ENCODE results near the gene ACOT7. TPM values are rescaled to one million over a fixed set of nuclear protein-coding genes. Genes with fewer than 3 reads are reported as not detected.

Gene ACOT7
- total and polyA plus RNA-seq, 2 of the 13 experiments (the other 11 are each of a cell fraction or from before 2014, with no cell fraction given): 33.0 to 55.8 TPM

- TF ChIP-seq PATZ1 (CRISPR knock-in tag; IDR thresholded peaks at IDR 0.05): peak; percentile 66; the same call in 1 of the 2 replicates
- peak; percentile 24 for TF ChIP-seq RBM39 (IDR thresholded peaks at IDR 0.05; ENCODE audit: low read depth, low read length, poor library complexity, severe bottlenecking)
- no peak for TF ChIP-seq ZNF781 (CRISPR knock-in tag; IDR thresholded peaks at IDR 0.05; ENCODE audit: borderline replicate concordance, not compliant biosample characterization)
- no peak for TF ChIP-seq ZBTB25 (CRISPR knock-in tag; IDR thresholded peaks at IDR 0.05)
- 0 out of 2 replicates have a peak, but pooled peaks have one; percentile 26 for TF ChIP-seq GATAD2A (CRISPR knock-in tag; IDR thresholded peaks at IDR 0.05)
- no peak for TF ChIP-seq RELA (CRISPR knock-in tag; IDR thresholded peaks at IDR 0.05)
- TF ChIP-seq MAX (IDR thresholded peaks at IDR 0.05): peak; percentile 54; the same call in 1 of the 2 replicates
- no peak for TF ChIP-seq GLMP (CRISPR knock-in tag; IDR thresholded peaks at IDR 0.05; ENCODE audit: borderline replicate concordance)
- TF ChIP-seq SKI (IDR thresholded peaks at IDR 0.05; ENCODE audit: partially characterized antibody): no peak
- peak; percentile 99 for TF ChIP-seq CREB1 (IDR thresholded peaks at IDR 0.05)
- peak; percentile 95 for TF ChIP-seq CREB1 (CRISPR knock-in tag; IDR thresholded peaks at IDR 0.05)
- TF ChIP-seq ZNF609 (CRISPR knock-in tag; IDR thresholded peaks at IDR 0.05; ENCODE audit: borderline replicate concordance): 0 out of 2 replicates have a peak, but pooled peaks have one; percentile 15
- no peak for TF ChIP-seq MLLT10 (CRISPR knock-in tag; IDR thresholded peaks at IDR 0.05)
- peak; percentile 60 for TF ChIP-seq HNRNPK (IDR thresholded peaks at IDR 0.05; ENCODE audit: low read depth, low read length, poor library complexity, severe bottlenecking)
- no peak for TF ChIP-seq ZNF720 (CRISPR knock-in tag; IDR thresholded peaks at IDR 0.05)
- TF ChIP-seq NONO (IDR thresholded peaks at IDR 0.05): no peak
- TF ChIP-seq NONO (CRISPR knock-in tag; conservative IDR thresholded peaks at IDR 0.05): 0 out of 2 replicates have a peak, but pooled peaks have one; percentile 29
- TF ChIP-seq PCBP1 (IDR thresholded peaks at IDR 0.05; ENCODE audit: borderline replicate concordance, low read depth, low read length): no peak
- peak; percentile 38; the same call in 1 of the 2 replicates for TF ChIP-seq FOXK1 (CRISPR knock-in tag; IDR thresholded peaks at IDR 0.05; ENCODE audit: borderline replicate concordance, low read depth)
- no peak for TF ChIP-seq ZNF879 (CRISPR knock-in tag; IDR thresholded peaks at IDR 0.05)
Measured at GRCh38 chr1:6259491-6260362, 133.8 kb downstream of the ACOT7 start (continued).

Data from HepG2 (cell line).